Measurements from ENCODE around the gene KIF26A. TPM values are rescaled to one million over a fixed set of nuclear protein-coding genes. Genes with fewer than 3 reads are reported as not detected.

KIF26A gene
- not detected in 2 replicates for total RNA-seq

DNA sequence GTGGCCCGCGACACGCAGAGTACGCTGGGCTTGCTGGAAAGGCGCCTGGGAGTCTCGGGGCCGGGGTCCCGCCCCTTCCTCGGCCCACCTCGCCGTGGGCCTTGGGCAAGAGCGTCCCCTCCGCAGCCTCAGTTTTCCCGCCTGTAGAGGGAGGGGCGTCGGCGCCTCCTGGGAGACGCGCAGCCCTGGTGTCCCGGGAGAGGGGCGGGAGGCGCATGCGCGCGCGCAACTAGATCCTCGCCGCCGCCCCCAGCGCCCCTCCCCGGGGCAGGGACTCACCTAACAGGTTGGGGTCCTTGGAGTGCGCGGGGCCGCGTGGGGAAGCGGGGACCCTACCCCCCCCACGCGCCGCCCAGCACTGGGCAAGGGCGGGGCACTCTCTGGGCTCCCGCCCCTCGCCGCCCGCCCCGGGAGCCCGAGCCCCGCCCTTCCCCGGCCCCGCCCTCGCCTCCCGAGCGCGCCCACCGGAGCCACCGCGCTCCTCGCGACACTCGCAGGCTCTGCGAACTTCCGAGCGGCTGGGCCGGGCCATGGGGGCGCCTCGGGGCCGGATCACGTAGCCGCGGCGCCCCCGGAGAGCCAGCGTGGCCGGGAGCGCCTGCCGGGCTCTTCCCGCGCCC lies at the start of gene KIF26A:
Gene KIF26A, plus strand, starts transcription at position 490 of the 620 bp plus-strand sequence. CDS start 136 bp downstream, outside the sequence.
- Mint-ChIP-seq H3K36me3 (ENCODE audit: low read depth) (no peaks in the 10 kb centered on the region), H3K27me3 (peaks cover 29% of the 10 kb centered on the region), H3K9me3 (no peaks in the 10 kb centered on the region), H3K4me1 (peaks cover 13% of the 10 kb centered on the region), H3K4me3 (peak within 1 kb of the TSS; percentile 66), H3K27ac (no peak within 1 kb of the TSS)
- POLR2A ChIA-PET, result no interaction called here
- TF ChIP-seq, protein P1, sequence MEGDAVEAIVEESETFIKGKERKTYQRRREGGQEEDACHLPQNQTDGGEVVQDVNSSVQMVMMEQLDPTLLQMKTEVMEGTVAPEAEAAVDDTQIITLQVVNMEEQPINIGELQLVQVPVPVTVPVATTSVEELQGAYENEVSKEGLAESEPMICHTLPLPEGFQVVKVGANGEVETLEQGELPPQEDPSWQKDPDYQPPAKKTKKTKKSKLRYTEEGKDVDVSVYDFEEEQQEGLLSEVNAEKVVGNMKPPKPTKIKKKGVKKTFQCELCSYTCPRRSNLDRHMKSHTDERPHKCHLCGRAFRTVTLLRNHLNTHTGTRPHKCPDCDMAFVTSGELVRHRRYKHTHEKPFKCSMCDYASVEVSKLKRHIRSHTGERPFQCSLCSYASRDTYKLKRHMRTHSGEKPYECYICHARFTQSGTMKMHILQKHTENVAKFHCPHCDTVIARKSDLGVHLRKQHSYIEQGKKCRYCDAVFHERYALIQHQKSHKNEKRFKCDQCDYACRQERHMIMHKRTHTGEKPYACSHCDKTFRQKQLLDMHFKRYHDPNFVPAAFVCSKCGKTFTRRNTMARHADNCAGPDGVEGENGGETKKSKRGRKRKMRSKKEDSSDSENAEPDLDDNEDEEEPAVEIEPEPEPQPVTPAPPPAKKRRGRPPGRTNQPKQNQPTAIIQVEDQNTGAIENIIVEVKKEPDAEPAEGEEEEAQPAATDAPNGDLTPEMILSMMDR (IDR thresholded peaks at IDR 0.05), result no peak
- CTCF ChIA-PET, result interaction anchor here (0.7 to 1.1 kb wide), 3 partner anchors 424 to 501 kb away, joined by 3 to 7 read pairs (median 3); no protein-coding TSS in a partner anchor
- intact Hi-C loops (cut with micrococcal nuclease), result no loop called here
- no peak for DNase-seq
- peak; percentile 32 for ATAC-seq (ENCODE audit: low read depth)

DNA sequence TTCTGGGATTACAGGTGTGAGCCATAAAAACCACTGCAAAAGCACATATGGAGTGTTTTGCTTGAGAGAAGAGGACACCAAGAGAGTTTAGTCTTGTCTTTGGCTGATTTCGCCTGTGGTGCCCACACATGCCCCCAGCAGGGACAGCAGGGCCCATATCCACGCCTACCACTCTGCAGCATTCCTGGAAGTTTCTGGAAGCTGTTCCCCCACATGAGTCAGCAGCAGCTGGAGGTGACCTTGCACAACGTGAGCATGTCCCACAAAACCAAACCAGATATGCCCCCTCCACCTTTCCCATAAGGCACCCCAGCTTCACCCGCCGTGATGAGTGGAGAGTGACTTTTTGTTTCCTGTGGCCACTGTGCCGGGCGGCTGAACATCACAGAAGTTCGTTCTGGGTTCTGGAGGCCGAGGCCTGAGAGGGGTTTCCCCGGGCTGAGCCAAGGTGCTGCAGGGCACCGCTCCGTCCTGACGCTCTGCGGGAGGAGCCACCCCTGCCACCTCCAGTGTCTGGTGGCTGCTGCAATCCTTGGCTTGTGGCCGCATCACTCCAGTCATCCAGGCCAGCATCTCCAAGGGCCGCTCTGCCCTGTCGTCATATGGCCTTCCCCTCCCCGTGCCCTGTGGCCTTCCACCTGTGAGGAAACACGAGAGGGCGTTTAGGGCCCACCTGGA lies 48.2 kb upstream of the KIF26A start:
- Mint-ChIP-seq H3K4me1 (peaks cover 4% of the 10 kb centered on the region), H3K27me3 (peaks cover 19% of the 10 kb centered on the region), H3K9me3 (no peaks in the 10 kb centered on the region), H3K4me3 (no peak overlapping the region), H3K27ac (no peak overlapping the region), H3K36me3 (ENCODE audit: low read depth) (no peaks in the 10 kb centered on the region)
- intact Hi-C loops (cut with micrococcal nuclease), result no loop called here
- TF ChIP-seq, protein P1 (IDR thresholded peaks at IDR 0.05), result no peak
- ChIA-PET CTCF (no interaction called here), POLR2A (no interaction called here)
- no peak for DNase-seq
- no peak for ATAC-seq (ENCODE audit: low read depth)

DNA sequence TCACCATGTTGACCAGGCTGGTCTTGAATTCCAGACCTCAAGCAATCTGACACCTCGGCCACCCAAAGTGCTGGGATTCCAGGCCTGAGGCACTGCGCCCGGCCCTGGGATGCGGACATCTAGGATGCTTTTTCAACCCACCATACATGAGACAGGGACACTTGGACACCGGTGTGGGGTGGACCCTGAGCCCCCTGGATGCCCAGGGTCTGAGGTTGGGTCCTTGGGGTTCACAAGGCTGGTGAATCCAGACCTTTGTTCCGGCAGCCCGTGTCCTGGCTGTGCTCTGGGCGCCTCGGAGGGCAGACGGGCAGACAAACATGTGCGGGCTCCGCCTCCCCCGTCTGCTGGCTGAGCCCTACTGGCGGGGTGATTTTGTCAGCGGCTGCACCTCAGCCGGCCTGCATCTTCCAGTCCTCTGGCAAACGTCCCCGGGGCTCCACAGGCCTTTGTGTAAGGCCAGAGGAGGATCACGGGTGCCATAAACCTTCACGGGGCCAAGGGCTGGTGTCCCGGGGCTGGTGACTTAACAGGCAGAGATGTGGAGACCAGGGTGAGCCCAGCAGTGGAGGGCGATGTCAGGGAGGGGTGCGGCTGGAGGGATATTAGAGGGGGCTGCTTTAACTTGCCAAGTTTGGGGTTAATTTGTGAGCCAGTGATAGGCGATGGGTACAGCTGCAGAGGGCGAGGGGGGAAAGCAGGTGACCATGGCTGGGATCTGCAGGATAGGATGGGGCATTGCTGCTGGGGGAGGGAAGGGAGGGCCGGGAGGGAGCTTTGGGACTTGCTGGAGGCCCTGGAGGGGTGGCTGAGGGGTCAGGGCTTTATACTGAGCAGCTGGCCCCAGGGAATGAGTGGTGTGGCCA lies 47.1 kb upstream of the KIF26A start:
- ATAC-seq (ENCODE audit: low read depth), result no peak

DNA sequence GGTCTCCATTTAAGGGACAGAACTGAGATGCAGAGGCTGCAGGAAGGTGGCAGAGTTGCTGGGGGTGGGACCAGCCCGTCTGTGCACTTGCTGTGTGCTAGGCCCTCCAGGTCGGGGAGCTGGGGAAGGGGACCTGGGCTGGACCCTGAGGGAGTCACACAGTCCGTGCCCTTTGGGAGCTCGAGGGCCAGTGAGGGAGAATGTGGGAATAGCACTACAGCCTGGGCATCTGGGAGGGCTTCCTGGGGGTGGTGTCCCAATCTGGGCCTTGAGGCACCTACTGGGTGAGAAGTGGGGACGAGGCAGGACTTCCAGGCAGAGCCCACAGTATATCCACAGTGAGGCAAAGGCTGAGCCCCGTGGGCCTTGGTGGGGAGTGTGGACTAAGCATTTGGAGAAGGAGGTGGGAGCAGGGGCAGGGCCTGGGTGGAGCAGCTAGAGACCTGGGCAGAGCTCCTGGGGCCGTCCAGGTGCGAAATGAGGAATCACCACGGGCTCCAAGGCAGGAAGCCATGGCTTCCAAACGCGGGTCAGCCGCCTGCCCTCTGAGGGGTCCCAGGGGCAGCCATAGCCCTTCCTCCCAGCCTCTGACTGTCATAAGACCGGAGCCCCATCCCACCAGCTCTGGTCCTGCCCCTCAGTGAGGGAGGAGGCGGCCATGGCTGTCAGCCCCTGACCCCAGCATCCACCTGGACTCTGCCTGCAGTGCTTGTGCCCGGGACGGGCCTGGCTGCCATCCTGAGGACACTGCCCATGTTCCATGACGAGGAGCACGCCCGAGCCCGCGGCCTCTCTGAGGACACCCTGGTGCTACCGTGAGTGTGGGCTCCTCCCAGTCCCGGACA lies 46.2 kb upstream of the KIF26A start:
- intact Hi-C loops (cut with micrococcal nuclease), result no loop called here
- Mint-ChIP-seq H3K4me3 (no peak overlapping the region), H3K9me3 (no peaks in the 10 kb centered on the region), H3K36me3 (ENCODE audit: low read depth) (no peaks in the 10 kb centered on the region), H3K4me1 (peaks cover 4% of the 10 kb centered on the region), H3K27me3 (peaks cover 9% of the 10 kb centered on the region), H3K27ac (no peak overlapping the region)
- ATAC-seq (ENCODE audit: low read depth) (no peak), DNase-seq (no peak)
- ChIA-PET CTCF (no interaction called here), POLR2A (no interaction called here)
- TF ChIP-seq, protein P1 (IDR thresholded peaks at IDR 0.05), result no peak

More for the DNA sequence above, 47.1 kb upstream of the KIF26A start:
- POLR2A ChIA-PET, result no interaction called here
- intact Hi-C loops (cut with micrococcal nuclease), result no loop called here
- H3K4me1 Mint-ChIP-seq, result peaks cover 4% of the 10 kb centered on the region
- peaks cover 16% of the 10 kb centered on the region for H3K27me3 Mint-ChIP-seq
- H3K36me3 Mint-ChIP-seq (ENCODE audit: low read depth), result no peaks in the 10 kb centered on the region
- TF ChIP-seq, protein P1 (IDR thresholded peaks at IDR 0.05), result no peak
- no peaks in the 10 kb centered on the region for H3K9me3 Mint-ChIP-seq
- CTCF ChIA-PET, result no interaction called here
- DNase-seq, result no peak
- H3K4me3 Mint-ChIP-seq, result no peak overlapping the region
- H3K27ac Mint-ChIP-seq, result no peak overlapping the region

Measured in activated B cell treated with CpG ODN at 0.5 μM for 24 hours (primary cell).